TTC549 (cell line): Measurements from ENCODE around the gene HNRNPA1.
"Not testable (repeated sequence)": the region's sequence is repeated elsewhere in the genome, so short reads cannot be mapped to it uniquely, and the experiment has no call there.

Experiments used
- FAIRE-seq: peaks from 2 replicates; lab custom pipeline; 2012; peaks lifted over from hg19 to GRCh38; lab: Jason Lieb, UNC

Gene HNRNPA1

DNA sequence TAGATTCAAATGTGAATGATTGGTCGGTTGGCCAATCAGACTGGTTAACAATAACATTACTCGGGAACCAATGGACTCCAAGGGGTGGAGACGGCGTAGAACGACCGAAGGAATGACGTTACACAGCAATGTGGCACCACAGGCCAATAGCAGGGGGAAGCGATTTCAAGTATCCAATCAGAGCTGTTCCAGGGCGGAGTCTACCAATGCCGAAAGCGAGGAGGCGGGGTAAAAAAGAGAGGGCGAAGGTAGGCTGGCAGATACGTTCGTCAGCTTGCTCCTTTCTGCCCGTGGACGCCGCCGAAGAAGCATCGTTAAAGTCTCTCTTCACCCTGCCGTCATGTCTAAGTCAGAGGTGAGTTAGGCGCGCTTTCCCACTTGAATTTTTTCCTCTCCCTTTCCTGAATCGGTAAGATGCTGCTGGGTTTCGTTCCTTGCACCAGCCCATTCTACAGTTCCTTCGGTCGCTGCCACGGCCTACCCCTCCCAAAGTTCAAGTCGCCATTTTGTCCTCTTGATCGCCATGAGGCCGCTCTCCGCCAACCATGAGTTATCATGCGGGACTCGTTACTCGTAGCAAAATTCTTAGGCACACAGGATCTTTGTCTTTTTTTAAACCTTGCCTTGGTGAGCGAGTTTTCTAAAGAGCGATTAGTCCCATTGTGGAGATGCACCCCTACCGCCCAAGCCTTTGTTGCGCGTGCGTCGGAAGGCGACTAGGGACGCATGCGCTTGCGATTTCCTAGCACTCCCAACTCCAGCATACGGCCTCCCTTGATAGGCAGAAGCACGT is at the start of gene HNRNPA1:
TSS of gene HNRNPA1 (plus strand) at position 259 of the 793 bp plus-strand sequence. CDS start at position 341, 82 bp downstream.
- FAIRE-seq: peak; percentile 92

- not testable (repeated sequence) for FAIRE-seq
These were observed 49.3 kb upstream of the HNRNPA1 start for GRCh38 chr12:54231269-54231668.

GRCh38 chr12:54232790-54233189 is 47.7 kb upstream of the HNRNPA1 start:
- no peak for FAIRE-seq

DNA sequence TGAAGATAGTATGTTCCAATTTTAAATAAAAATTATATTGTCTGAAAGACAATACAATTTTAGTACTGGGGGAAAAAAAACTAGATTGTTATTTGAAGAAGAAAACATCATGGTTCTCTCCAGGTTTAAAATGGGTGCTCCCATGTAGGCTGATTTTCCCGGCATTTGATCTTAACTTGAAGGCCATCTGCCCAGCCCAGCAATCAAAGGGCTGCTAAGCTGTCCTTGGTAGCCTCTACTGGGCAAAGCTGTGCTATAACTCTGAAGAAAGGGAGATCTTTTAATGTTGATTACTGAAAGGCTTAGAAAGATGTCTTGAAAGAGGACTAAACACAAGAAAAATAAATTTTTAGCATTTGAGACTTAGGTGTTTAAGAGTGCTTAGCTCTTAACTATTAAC is 42.0 kb upstream of the HNRNPA1 start:
- no peak for FAIRE-seq

DNA sequence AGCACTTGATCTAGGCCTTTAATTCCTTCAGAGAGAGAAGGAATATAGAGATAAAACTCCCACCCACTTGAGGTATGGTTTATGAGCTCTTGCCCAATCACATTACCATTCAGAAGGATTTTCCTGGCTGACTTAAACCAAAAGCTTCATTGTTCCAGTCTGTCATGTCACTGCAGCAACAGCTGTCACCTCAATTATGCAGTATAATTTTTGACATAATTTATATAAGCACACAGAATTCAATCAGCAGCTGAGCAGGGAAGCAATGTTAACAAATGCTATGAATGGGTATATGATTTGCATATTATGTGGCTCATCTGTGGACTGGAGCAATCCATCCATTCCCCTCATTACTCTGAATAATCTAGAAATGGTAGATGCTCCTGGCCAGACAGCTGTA is 40.9 kb upstream of the HNRNPA1 start:
- no peak for FAIRE-seq

DNA sequence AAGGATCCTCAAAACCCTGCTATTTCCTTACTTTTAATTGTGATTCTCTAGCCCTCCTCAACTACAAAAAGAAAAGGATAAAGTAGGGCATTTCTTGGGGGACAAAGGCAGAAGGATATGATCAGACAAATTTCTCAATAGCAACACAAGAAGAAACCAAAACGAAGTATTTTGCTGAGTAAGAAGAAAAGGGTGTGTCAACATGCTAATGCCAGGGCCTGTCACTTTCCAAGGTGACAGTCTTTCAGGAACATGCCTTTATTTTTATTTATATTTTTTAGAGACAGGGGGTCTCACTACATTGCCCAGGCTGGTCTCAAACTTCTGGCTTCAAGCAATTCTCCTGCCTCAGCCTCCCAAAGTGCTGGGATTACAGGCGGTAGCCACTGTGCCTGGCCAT is 40.4 kb upstream of the HNRNPA1 start:
- no peak for FAIRE-seq

- FAIRE-seq: no peak
These were observed 39.4 kb upstream of the HNRNPA1 start for GRCh38 chr12:54240971-54241588.

- no peak for FAIRE-seq
These were observed 34.4 kb upstream of the HNRNPA1 start for GRCh38 chr12:54246011-54246641.

GRCh38 chr12:54249489-54249888 is 31.0 kb upstream of the HNRNPA1 start:
- FAIRE-seq: no peak

- peak; percentile 72 for FAIRE-seq
These were observed 28.8 kb upstream of the HNRNPA1 start for GRCh38 chr12:54251667-54252284.

- FAIRE-seq: no peak
These were observed 27.3 kb upstream of the HNRNPA1 start for GRCh38 chr12:54253240-54253639.

- FAIRE-seq: no peak
These were observed 23.2 kb upstream of the HNRNPA1 start for GRCh38 chr12:54257332-54257731.

- FAIRE-seq: no peak
These were observed 22.3 kb upstream of the HNRNPA1 start for GRCh38 chr12:54258201-54258681.

DNA sequence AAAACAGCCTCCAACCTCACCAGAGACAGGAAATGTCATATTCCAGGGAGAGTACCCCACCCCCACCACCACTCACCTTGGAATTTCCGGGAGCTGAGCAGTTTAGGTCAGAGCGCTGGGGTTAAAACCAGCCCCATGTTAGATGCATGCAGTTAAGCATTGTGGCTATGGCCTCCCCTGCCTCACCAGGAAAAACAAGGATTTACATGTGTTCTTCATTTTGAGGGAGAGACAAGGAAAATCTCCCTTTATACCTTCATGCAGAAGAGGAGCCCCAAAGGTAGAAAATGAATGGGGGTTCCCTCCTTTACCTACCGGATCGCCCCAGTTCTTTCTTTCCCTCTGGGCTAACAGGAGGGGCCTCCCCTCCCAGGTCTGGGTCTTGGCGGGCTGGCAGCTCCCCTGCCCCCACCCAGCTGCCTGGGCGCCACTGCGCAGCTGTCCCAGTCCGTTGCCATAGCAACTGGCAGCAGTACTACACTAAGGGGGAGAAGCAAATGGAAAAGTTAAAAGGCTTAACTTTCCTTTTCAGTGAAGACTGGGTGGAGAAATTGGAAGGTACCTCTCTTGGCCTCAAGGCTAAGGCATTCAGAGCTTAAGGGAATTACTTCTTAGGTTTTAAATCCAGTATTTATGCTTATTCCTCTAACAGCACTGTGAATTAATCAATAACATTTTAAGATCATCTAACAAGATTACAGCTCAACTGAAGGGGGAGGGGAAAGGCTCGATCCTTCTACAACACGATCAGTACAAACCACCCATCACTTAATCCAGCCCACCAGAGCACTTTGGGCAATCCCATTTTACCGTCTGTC is 21.1 kb upstream of the HNRNPA1 start:
- FAIRE-seq: no peak

GRCh38 chr12:54261815-54262402 is 18.6 kb upstream of the HNRNPA1 start:
- no peak for FAIRE-seq

- no peak for FAIRE-seq
These were observed 18.1 kb upstream of the HNRNPA1 start for GRCh38 chr12:54262403-54262925.

- no peak for FAIRE-seq
These were observed 15.1 kb upstream of the HNRNPA1 start for GRCh38 chr12:54265364-54265812.

DNA sequence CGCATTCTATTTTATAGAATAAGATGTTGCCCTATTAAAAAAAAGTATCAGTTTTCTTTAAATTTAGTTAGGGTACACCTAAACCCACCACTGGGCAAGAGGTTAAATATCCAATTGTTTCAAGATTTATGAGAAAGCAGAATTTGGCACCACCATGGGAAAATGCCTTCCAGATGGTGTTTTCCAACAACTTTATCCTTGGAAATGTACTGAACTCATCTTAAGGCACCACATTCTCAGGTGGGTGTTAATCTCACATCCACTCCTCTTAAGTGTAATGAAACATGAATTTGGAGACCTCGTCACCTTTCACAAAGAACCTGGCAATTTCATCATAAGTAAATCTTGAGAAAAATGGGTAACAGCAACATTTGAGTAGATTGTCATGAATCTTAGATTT is 13.7 kb upstream of the HNRNPA1 start:
- FAIRE-seq: no peak

- FAIRE-seq: no peak
These were observed 10.2 kb upstream of the HNRNPA1 start for GRCh38 chr12:54270345-54270744.

- no peak for FAIRE-seq
These were observed 8.3 kb upstream of the HNRNPA1 start for GRCh38 chr12:54272214-54272613.

DNA sequence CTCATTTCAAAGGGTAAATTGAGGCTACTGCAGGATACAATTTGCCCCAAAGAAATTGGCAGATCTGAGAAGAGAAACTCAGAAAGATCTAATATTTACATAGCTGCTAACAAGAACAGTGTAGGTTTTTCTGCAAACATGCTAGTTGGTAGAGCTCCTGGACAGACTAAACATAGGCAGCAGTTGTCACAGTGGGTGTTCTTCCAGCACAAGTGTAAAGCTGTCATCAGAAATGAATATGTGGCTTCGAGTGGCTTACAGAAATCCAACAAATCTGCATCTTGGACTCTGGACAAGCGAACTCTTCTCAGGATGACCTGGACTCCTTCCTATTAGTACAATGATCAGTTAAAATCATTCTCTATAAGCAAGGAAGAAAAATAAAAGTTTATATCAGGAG is 6.5 kb upstream of the HNRNPA1 start:
- no peak for FAIRE-seq
